ENCODE measurements around the gene EIF1B.

EIF1B gene

DNA sequence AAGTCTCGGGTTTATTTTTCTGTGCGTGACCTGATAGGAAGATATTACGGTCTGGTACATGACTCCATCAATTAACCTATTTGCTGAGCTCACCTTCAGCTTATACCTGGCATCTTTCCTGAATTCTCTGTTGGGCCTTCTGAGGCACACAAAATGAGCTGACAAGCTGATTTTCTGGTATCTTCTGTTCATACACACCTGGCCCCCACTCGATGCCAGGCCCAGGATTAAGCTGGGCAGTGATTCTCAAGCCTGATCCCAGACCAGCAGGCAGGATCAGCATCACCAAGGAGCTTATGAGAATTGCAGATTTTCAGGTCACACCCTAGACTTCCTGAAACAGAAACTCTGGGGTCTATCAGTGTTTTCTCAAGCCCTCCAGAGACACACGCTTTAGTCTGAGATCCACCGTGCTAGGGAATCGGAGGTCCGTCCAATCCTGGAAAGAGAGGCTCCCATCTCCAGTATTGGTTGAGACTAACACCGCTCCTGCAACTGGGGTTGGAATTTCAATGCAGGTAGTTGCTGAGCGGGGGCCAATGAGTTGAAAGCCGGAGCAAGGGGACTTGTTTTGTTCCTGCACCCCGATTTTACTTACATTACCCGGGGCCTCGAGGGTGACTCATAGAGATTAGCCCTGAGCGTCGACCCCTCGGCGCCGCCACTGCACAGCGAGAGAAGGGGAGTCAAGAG, 636 bp upstream of the EIF1B start:
- no peak for DNase-seq (ENCODE audit: low spot score)

DNA sequence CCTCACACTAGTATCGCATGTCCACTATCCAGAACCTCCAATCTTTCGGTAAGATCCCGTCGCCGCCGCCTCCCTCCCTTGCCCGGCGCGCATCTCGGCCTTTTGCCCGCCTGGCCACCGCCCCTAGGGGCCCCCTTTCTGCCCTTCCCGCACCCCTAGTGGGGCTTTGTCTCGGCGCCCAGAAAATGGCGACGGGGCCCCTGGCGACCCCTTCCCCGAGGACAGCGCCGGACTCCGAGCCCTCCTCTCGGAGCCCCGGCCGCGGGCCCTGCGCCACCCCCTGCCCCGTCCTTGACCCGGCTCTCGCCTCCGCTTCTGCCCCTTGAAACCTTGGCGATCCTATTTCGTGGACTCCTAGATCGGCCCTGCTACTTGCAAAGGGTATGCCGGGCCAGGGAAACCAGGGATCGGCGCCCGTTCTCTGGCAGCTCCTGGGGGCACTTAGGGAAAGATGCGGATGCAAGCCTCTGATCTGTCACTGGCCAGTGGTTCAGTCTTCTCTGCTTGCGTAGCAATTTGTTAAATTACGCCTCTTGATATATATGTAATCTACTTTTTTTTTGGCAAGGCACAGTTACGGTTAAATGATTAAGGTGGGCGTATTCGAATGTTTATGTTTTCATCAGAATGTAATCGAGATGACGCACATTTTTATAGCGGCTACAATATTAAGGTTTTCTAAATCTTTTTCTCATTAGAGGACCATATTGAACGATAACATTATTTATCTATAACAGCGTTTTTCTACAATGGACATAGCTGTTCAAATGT, 603 bp downstream of the EIF1B start:
- DNase-seq (ENCODE audit: low spot score), result no peak

DNA sequence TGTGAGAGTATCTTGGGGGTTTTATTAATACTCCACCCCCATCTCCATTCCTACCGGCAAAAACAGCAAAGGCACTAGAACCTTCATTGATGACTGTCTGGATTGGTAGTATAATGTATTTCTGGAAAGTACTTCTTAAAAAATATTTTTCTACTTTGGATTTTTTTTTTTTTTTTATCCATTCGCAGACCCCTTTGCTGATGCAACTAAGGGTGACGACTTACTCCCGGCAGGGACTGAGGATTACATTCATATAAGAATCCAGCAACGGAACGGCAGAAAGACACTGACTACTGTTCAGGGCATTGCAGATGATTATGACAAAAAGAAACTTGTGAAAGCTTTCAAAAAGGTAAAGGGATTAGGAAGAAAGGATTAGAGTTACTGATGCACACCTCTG, 1.2 kb downstream of the EIF1B start:
- no peak for DNase-seq (ENCODE audit: low spot score)

DNA sequence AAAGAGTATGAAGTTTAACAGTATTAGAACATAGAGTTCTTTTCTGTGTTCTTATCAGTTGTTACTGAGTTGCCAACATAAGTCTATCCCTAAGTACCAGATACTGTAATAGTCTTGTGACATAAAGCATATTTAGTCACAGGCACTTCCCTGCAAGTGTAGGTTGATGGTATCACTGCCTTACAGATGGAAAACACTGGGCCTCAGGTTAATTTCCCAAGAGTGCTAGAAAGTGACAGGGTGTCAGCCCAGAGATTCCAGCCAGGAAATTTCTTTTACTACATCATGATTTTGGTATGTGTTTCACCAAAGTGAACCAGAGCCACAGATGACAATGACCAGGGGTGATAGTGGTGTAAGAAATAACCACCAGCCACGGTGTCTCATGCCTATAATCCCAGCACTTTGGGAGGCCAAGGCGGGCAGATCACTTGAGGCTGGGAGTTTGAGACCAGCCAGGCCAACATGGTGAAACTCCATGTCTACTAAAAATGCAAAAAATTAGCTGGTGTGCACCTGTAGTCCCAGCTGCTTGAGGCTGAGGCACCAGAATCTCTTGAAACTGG, 3.2 kb downstream of the EIF1B start:
- DNase-seq (ENCODE audit: low spot score), result no peak

DNA sequence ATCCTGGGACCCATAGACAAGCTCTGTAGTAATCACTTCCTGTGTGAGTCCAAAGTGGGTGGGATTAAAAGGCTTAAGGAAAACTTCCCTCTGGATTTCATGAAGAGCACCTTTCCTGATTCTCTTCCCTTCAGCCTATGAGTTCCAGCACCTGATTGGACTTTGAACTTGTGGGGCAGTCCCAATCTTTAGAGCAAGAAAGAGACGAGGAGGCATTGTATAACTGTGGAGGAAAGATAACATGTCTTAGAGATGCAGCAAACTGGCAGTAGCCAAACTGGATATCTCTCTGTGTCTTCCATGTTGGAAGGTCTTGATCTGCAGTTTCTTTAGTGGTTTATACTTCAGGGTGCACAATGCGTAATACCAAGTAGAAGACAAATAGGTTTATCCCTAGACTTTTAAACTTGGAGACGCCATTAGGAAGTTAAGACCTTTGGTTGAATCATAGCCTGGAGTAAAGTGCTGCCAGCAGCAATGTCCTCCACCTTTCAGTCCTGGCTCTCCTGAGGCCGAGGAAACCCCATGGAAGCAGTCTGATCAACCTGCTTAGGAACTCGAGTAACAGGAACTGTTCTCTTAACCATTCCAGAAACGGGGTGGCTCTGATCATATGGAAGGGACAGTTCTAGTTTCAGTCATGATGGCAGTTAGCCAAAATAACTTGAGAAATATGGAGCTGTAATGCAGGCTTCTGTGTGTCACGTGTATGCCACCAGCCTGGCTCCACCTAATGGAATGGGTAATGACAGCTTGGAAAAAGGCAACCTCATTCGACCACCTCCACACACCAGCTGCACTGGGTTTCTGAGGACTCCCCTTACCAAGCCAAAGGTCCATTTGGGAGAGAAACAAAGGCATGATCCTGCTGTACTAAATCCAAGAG, 4.7 kb downstream of the EIF1B start:
- no peak for DNase-seq (ENCODE audit: low spot score)

DNA sequence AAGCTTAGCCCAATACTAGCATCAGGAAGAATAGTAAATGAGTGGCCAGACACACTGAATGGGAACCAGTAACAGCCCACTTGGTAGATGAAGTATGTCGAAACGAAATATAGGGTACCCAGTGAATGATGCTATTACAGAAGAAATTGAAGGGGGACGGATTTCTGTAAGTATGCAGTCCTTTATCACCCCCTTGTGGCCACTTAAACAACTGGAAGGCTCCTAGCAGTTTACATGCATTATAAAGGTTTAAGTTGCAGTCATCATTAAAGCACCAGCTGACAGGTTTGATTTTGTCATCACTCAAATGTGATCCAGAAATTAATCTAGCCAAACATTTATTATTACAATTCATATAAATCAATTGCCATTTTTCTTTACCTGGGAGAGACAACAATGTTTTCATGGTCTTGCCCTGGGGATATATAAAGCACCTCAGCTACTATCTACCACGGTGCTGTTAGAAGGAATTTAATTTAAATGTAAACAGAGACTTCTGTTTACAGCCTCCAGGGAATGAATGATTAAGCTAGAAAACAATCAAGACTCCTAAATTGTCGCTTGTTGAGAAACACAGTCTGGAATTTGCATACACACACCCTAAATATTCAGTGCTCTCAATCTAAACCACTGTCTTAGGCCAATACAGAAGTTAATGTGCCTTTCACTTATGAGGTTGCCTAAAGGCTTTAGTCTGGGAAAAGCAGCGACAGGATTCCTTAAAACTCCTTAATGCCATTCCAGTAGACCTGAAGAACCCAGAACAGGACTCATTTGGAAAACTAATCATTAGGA, 7.8 kb downstream of the EIF1B start:
- DNase-seq (ENCODE audit: low spot score), result peak; percentile 60

DNA sequence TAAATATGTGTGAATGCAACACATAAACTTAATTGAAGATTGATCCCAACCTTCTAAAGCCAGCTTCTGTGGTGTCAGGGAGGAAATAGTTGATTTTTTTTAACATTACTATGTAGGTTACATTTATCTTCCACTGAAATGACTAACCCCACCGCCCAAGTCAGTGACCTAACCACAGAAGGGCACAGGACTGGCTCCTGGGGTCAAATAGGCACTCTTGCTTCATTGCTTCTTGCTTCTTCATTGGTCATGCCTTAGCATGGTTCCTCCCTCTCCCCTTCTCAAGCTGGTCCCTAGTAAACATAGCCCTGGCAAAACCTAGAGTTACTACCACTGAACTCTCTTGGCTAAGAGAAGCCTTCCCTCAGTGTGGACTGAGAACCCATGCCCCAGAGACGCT, 12.3 kb downstream of the EIF1B start:
- DNase-seq (ENCODE audit: low spot score), result no peak

DNA sequence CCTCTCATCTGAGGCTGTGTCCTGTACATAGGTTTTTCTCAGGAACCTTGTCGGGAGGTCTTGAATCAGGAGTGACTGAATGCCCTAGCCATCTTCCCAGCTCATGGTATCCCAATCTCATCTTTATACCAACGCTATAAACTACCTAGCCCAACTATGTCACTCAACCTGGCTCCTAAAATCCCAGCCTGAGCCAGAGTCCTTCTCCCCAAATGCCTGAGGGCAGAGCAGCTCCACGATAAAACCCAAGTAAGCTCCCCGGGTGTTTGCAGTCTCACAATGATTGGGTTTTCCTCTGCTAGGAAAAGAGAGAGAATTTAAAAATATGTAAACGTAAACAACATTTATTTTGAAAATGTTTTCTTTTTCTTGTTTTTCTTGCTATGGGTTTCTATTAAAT, 14.4 kb downstream of the EIF1B start:
- DNase-seq (ENCODE audit: low spot score), result no peak

DNA sequence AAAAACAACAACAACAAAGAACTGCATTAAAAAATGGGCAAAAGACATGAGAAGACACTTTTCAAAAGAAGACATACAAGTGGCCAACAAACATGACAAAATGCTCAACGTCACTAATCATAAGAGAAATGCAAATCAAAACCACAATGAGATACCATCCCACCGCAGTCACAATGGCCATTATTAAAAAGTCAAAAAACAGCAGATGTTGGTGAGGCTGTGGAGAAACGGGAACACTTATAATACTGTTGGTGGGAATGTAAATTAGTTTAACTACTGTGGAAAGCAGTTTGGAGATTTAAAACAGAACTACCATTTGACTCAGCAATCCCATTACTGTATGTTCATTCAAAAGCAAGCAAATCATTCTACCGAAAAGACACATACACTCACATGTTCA, 15.1 kb downstream of the EIF1B start:
- no peak for DNase-seq (ENCODE audit: low spot score)

DNA sequence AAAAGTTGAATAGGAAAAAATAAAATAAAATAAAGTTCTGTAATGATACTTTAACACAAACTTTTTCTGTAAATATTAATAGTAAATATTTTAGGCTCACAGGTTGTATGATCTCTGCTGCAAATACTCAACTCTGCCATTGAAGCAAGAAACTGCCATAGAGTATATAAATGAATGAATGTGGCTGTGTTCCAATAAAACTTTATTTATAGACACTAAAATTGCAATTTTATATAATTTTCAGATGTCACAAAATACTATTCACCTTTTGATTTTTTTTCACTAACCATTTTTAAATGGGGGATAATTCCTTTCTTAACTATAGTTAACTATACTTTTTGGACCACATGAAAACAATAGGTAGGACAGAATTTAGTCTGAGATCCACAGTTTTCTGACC, 16.0 kb downstream of the EIF1B start:
- DNase-seq (ENCODE audit: low spot score), result no peak

DNA sequence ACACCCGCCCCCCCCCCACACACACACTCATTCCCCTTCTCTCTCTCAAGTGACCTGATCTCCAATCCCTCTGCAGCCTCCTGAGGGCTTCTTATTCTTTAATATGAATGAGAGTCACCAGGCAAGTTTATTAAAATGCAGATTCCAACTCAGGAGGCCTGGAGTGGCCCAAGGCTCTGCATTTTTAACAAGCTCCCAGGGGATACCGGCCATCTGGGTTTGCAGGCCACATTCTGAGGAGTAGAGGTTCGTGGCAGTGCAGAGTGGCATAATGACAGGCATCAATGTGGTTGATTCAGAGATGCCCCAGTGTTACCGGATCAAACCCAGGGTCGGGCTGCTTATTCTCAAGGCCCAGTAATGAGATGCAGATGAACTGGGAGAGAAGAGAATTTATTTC, 18.9 kb downstream of the EIF1B start:
- no peak for DNase-seq (ENCODE audit: low spot score)

DNA sequence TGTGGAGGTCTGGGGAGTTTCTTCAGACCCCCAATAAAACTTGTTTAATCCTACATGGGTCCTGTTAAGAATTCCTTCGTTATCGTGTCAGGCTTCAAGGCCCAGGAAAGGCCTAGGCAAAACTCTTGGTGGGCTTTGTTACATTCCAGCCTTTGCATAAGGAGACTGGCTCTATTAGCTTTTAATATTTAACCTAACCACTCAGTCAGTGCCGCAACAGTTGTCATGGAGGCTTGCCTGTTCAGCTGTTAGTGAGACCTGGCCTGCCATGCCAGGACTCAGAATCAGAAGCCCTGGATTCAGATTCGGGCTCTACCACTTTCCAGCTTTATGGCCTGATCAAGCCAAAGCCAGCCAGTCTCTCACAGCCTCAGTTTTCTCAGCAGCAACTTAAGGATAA, 19.6 kb downstream of the EIF1B start:
- no peak for DNase-seq (ENCODE audit: low spot score)

DNA sequence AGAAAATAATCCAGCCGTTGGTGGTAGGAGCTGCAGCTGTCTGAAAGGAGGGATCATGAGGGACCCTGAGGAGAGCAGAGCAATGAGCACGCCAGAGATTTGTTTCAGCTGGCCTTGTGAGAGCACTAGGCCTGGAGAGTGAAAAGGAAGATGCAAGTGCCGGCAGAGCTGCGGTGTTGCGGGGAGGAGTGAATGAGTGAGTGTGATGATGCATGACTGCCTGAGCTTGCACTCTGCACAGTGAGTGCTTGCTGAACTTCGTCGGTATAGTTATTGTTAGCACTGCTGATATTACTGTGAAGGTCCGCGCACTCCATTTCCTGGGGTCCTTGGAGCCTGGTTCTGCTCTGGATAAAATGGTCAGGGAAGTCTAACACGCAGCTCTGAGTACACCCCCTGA, 23.2 kb downstream of the EIF1B start:
- no peak for DNase-seq (ENCODE audit: low spot score)

DNA sequence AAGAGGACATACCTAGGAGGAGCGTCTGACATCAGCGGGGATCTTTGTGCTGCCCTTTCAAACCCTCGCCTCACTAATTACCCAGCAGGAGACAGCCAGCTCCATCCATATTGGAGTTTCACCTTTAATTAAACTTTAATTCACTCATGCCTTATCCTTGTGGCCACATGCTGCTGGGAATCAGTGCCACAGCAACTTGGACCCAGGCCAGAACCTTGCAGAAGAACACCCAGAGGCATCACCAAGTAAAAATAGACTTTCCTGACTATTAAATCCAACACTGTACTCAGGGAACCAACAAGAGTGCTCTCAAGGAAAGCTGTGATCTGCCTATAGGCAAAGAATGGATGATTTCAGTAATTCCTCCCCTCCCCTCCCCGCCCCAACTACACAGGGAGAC, 23.9 kb downstream of the EIF1B start:
- no peak for DNase-seq (ENCODE audit: low spot score)

DNA sequence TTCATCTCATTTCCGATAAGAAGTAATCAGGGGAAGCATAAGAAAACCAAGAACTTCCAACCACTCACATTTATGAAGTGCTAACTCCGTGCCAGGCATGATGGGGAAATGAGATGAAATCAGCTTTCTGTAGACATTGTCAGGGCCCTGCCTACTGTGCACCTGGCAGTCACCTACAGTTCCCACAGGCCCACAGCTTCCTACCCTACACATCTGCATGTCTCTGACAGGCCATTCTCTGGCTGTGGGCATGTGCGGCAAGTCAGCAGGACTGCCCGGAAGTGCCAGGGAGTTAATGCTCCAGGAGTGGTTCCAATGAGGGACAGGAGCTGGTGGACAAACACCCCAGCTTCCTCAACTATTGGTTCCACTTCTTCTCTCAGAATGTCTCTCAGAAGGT, 24.3 kb downstream of the EIF1B start:
- no peak for DNase-seq (ENCODE audit: low spot score)

DNA sequence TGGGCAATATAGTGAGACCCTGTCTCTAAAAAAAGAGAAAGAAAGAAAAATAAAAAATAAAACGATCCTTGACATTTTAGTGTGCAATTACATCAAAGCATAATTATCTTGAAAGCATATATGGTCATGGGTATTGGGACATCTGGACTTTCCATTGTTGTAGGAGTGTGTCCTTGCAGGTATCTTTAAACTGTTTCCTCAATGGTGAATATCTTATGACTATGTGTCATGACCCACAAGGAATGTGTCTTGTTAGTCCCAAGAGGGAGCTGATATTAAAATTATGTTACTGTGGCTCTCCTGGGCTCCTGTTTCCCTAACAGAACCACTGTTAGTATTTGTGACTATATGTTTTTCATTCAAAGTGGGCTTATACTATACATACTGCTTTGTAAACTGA, 26.6 kb downstream of the EIF1B start:
- no peak for DNase-seq (ENCODE audit: low spot score)

DNA sequence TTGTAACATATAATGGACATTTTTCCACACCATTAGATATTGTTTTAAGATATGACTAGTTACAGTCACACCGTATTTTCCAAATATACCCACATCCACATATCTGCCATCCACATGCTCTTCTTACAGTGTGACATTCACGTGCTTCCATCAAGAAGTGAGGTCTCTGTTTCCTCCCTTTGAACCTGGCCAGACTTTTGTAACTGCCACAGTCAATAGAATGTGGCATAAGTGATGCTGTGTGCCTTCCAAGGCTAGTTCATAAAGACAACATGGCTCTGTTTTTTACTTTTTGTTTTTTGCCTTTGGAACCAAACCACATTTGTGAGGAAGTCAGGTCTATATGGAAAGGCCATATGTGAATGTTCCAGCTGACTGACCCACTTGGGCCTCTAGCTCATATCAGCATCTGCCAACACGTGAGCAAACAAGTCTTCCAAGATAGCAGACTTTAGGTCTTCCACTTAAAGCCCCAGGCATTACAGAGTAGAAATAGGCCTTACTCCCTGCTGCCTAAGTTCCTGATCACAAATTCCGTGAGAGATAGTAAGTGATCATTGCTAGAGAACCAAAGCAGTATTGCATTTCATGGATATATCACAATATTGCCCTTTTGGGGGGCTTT, 27.1 kb downstream of the EIF1B start:
- no peak for DNase-seq (ENCODE audit: low spot score)

DNA sequence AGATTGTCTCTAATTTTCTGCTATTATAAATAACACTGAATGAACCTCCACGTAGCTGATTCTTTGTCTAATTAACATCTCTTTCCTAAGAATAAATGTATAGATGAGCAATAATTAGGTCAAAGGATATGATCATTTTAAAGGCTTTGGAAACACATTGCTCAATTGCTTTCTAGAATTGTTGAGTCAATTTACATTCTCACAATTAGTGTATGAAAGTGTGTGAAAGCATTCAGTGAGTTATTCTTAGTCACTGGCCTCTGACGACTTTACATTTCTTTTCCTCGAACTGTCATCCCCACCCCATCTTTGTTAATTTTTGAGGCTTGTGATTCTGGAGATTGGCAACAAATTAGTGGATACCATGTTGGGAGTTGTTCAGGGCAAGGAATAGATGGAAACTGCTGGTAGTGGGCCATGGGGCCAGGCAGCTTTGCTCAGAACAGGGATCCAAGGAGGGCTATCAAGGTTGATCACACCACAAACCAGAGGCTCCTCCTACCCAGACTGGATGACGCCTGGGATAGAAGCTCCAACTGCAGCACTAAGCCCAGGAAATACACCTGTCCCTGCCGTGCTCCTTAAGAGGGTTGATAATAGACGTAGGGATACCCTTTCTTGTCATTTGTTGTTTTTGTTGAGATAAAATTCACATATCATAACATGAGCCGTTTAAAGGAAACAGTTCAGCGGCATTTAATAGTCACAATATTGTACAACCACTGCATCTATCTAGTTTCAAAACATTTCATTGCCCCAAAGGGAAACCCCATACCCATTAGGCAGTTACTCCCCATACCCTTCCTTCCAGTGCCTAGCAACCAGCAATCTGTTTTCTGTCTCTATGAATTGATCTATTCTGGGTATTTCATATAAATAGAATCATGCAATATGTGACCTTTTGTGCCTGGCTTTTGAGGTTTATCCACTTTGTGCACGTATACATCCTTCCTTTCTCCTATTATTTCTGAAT, 27.9 kb downstream of the EIF1B start:
- DNase-seq (ENCODE audit: low spot score), result no peak

DNA sequence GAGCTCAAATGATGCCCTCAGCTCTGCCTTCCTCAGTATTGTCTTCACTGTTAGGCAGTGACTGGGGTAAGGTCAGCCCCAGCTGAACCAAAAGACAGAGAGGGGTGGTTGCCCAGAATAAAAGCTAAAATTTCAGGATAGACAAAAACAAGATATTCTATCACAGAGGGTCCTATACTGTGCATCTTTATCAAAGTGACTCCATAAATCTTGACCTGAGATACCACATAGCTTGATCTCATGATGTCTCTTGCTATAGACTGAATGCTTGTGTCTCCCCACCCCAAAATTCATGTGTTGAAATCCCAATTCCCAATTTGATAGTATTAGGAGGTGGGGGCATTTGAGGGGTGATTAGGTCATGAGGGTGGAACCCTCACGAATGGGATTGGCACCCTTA, 30.4 kb downstream of the EIF1B start:
- DNase-seq (ENCODE audit: low spot score), result no peak

DNA sequence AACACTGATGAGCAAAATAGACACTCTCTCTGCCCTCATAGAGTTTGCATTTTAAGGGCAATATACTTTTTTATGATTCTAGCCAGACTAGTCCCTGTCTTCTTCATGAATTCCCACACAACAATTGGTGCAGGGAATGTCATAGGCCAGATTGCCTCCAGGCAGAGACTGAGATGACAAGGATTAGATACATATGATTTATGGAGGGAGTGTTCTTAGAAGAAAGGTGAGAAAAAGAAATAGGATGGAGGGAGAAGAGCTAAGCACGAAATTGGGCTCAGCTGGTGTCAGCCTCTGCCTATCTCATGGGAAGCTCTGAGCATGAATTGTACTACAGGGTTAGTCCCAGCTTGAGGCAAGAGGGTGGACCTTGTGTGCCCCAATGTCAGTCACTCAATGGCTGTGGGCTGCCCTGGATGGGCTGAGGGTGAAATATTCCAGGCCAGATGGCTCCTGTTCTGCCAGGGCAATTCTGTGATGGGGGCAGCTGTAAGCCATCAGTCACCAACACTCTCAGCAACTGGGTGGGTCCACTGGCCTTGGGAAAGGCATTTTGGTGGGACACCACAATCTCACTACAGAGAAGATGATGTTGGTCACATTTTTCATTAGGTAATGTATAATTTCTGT, 31.1 kb downstream of the EIF1B start:
- no peak for DNase-seq (ENCODE audit: low spot score)
